K562 (cell line): ENCODE measurements around the gene TSTD1. TPM values are rescaled to one million over a fixed set of nuclear protein-coding genes. Genes with fewer than 3 reads are reported as not detected.

Experiments
- CEBPB ChIP-seq: fragments of 450-650 bp; IDR thresholded peaks from 2 replicates; pipeline ENCODE4 v1.6.1; 2016; ENCODE audit warnings: missing genetic modification characterization, missing compliant biosample characterization
- ETV1 ChIP-seq: fragments of 450-650 bp; conservative IDR thresholded peaks from 2 replicates; pipeline ENCODE4 v1.6.1; 2016; ENCODE audit warnings: missing genetic modification characterization, control low read depth, low read depth, missing compliant biosample characterization
- EZH2 ChIP-seq: IDR thresholded peaks from 2 replicates; pipeline ENCODE4 v1.6.1; 2012; ENCODE audit warnings: low read depth, mild to moderate bottlenecking, inconsistent platforms, low read length, borderline replicate concordance
- FOSL1 ChIP-seq: fragments of 200-800 bp; sonication (Bioruptor generic); conservative IDR thresholded peaks from 2 replicates; pipeline ENCODE4 v1.6.1; 2016; ENCODE audit warnings: missing genetic modification characterization, missing compliant biosample characterization
- JUNB ChIP-seq: fragments of 450-650 bp; formaldehyde crosslinking; conservative IDR thresholded peaks from 2 replicates; pipeline ENCODE4 v1.4.0; 2020; ENCODE audit warnings: mild to moderate bottlenecking
- KLF13 ChIP-seq: fragments of 450-650 bp; IDR thresholded peaks from 2 replicates; pipeline ENCODE4 v1.6.1; 2016; ENCODE audit warnings: missing genetic modification characterization, low read depth, mild to moderate bottlenecking, missing compliant biosample characterization, moderate library complexity, borderline replicate concordance
- NCOA6 ChIP-seq: fragments of 450-650 bp; IDR thresholded peaks from 2 replicates; pipeline ENCODE4 v1.6.1; 2017; ENCODE audit warnings: mild to moderate bottlenecking
- PHF8 ChIP-seq: fragments of 200-600 bp; sonication (generic); IDR thresholded peaks from 2 replicates; pipeline ENCODE4 v1.6.1; 2012; ENCODE audit warnings: mixed run types, mild to moderate bottlenecking, inconsistent platforms, low read length, moderate library complexity, borderline replicate concordance
- POLR2H ChIP-seq: IDR thresholded peaks from 2 replicates; pipeline ENCODE4 v1.6.1; 2016; ENCODE audit warnings: missing genetic modification characterization, low read depth, mild to moderate bottlenecking, control low read depth, missing compliant biosample characterization, moderate library complexity
- PYGO2 ChIP-seq: fragments of 450-650 bp; IDR thresholded peaks from 2 replicates; pipeline ENCODE4 v1.6.1; 2016; ENCODE audit warnings: mild to moderate bottlenecking, missing genetic modification characterization, moderate library complexity, missing compliant biosample characterization
- RBBP5 ChIP-seq: fragments of 200-600 bp; sonication (generic); IDR thresholded peaks from 2 replicates; pipeline ENCODE4 v1.6.1; 2012; ENCODE audit warnings: borderline replicate concordance, mild to moderate bottlenecking, low read length, control low read depth, inconsistent platforms; ENCODE audit not compliant: insufficient read depth, poor library complexity, severe bottlenecking
- RBM25 ChIP-seq: fragments of 200-400 bp; formaldehyde crosslinking; IDR thresholded peaks from 2 replicates; pipeline ENCODE4 v1.6.1; 2018; ENCODE audit warnings: low read length, low read depth, moderate library complexity; ENCODE audit not compliant: severe bottlenecking
- RBM39 ChIP-seq: fragments of 200-400 bp; formaldehyde crosslinking; optimal IDR thresholded peaks from 2 replicates; pipeline ENCODE3; 2018; ENCODE audit warnings: low read depth, low read length
- SMARCE1 ChIP-seq: fragments of 450-650 bp; IDR thresholded peaks from 2 replicates; pipeline ENCODE4 v1.7.1; 2016; ENCODE audit warnings: mild to moderate bottlenecking
- TBP ChIP-seq: optimal IDR thresholded peaks from 2 replicates; pipeline ENCODE3; 2011; ENCODE audit warnings: low read depth, low read length, improper control_type of control experiment
- U2AF1 ChIP-seq: fragments of 200-400 bp; formaldehyde crosslinking; optimal IDR thresholded peaks from 2 replicates; pipeline ENCODE3; 2017; ENCODE audit warnings: mild to moderate bottlenecking, low read depth, low read length, moderate library complexity
- ZNF175 ChIP-seq: fragments of 200-800 bp; sonication (Bioruptor generic); IDR thresholded peaks from 2 replicates; pipeline ENCODE4 v1.6.1; 2016; ENCODE audit warnings: low read depth, mild to moderate bottlenecking, missing genetic modification characterization, missing compliant biosample characterization
- ZNF217 ChIP-seq: sonication (generic); formaldehyde crosslinking; IDR thresholded peaks from 2 replicates; pipeline ENCODE4 v1.8.0; 2022; ENCODE audit warnings: mild to moderate bottlenecking, missing genetic modification reagents
- ZNF232 ChIP-seq: sonication (generic); formaldehyde crosslinking; IDR thresholded peaks from 2 replicates; pipeline ENCODE4 v1.8.0; 2022; ENCODE audit warnings: mild to moderate bottlenecking, missing genetic modification reagents
- ZNF445 ChIP-seq: fragments of 250-450 bp; sonication (Bioruptor Pico); IDR thresholded peaks from 2 replicates; pipeline ENCODE4 v1.4.0; 2020; ENCODE audit warnings: low read depth, mild to moderate bottlenecking, moderate library complexity
- ZNF589 ChIP-seq: fragments of 200-800 bp; sonication (Bioruptor generic); IDR thresholded peaks from 2 replicates; pipeline ENCODE4 v1.6.1; 2016; ENCODE audit warnings: low read depth, missing genetic modification characterization, missing compliant biosample characterization
- polyA plus RNA-seq, 8 experiments: library from polyadenylated mRNA; depleted of rRNA in 4 of 8; stranded (reverse) in 5 of 8; unstranded in 3 of 8; fragments of >200 nt; fragmentation: Nextera tagmentation in 2 of 8; fragmentation: Illumina TruSeq in 1 of 8; extraction: Ambion mirVana in 2 of 8; extraction: Trizol in 1 of 8; gene quantifications; 2 replicates each; pipeline versions ENCODE4 v1.2.1 to v1.2.3, GENCODE V29; 2011 to 2014; ENCODE audit warnings: inconsistent platforms in 1 of 8, missing spikeins in 1 of 8
- total RNA-seq, 7 experiments: library from RNA; depleted of rRNA in 6 of 7; stranded (reverse); fragments of >200 nt in 6 of 7; fragmentation: Illumina TruSeq in 2 of 7; extraction: Trizol in 2 of 7; gene quantifications; 2 replicates each; pipeline versions ENCODE4 v1.2.1 to v1.2.3, GENCODE V29; 2011 to 2021; ENCODE audit warnings: low replicate concordance in 1 of 7
- TF ChIP-seq, protein P1 (sequence below): fragments of 450-650 bp; IDR thresholded peaks from 2 replicates; pipeline ENCODE4 v1.6.1; 2016; ENCODE audit warnings: antibody characterized with exemption
- TF ChIP-seq, protein P2 (sequence below): fragments of 250-450 bp; sonication (Bioruptor Pico); IDR thresholded peaks from 2 replicates; pipeline ENCODE4 v1.4.0; 2020; ENCODE audit warnings: mild to moderate bottlenecking, moderate library complexity
- TF ChIP-seq, protein P3 (sequence below): fragments of 250-450 bp; sonication (Bioruptor Pico); IDR thresholded peaks from 2 replicates; pipeline ENCODE4 v1.4.0; 2020; ENCODE audit warnings: borderline replicate concordance

Gene TSTD1
- total and polyA plus RNA-seq, 9 of the 15 experiments (the other 6 are each of a cell fraction or from before 2014, with no cell fraction given) = 0.23 to 0.53 TPM; not detected in 7

DNA sequence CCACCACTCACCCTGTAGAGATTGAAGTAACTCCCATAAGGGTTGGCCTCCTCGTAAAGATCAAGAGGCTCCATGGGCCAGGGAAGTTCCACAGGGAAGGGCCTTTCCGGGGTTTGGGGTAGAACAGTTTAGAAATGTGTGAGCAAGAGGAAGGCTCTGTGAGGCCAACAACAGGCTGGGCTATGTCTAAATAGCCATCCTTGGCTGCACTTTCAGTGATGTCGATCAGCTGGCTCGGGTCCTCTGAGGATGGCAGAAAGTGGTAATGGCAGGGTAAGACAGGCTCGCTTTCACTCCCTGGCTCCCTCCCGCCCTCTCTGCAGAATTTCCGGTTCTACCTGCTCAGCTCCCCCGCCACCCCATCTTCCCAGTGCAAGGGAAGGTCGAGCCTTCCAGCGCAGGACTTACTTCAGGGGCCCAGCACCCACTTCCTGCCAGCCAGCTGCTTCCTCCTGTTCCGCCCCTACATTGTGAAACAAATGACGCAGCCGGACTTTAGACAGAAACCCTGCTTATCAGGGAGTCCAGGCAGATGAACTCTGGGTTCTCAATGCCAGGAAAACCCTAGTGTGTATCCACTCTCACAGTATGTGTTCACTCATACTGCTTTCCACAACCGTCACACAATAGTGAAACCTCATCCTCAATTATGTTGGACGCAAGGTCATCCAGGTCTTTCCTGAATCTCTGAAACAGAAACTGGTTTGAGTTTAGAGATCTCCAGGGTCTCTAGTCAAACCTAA lies 25.1 kb downstream of the TSTD1 start (continued):
- TF ChIP-seq, protein P1, sequence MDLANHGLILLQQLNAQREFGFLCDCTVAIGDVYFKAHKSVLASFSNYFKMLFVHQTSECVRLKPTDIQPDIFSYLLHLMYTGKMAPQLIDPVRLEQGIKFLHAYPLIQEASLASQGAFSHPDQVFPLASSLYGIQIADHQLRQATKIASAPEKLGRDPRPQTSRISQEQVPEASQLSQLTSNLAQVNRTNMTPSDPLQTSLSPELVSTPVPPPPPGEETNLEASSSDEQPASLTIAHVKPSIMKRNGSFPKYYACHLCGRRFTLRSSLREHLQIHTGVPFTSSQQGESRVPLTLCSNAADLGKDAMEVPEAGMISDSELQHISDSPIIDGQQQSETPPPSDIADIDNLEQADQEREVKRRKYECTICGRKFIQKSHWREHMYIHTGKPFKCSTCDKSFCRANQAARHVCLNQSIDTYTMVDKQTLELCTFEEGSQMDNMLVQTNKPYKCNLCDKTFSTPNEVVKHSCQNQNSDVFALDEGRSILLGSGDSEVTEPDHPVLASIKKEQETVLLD = peak; percentile 83; the same call in 1 of the 2 replicates
- TF ChIP-seq ZNF175 (CRISPR knock-in tag) (peak; percentile 77), PHF8 (peak; percentile 56; the same call in 1 of the 2 replicates), EZH2 (no peak), ZNF445 (CRISPR knock-in tag) (peak; percentile 12; the same call in 1 of the 2 replicates), PYGO2 (tag) (0 out of 2 replicates have a peak, but pooled peaks have one; percentile 33), CEBPB (peak; percentile 99), JUNB (0 out of 2 replicates have a peak, but pooled peaks have one; percentile 51), NCOA6 (0 out of 2 replicates have a peak, but pooled peaks have one; percentile 18), RBM39 (no peak), U2AF1 (no peak), KLF13 (tag) (peak; percentile 59; the same call in 1 of the 2 replicates), ZNF232 (CRISPR knock-in tag) (no peak), ETV1 (peak; percentile 97), RBM25 (no peak), ZNF217 (CRISPR knock-in tag) (no peak), ZNF589 (CRISPR knock-in tag) (peak; percentile 93), POLR2H (tag) (peak; percentile 69), RBBP5 (no peak), SMARCE1 (peak; percentile 92), FOSL1 (tag) (peak; percentile 79), TBP (peak; percentile 64)
- TF ChIP-seq, protein P2, sequence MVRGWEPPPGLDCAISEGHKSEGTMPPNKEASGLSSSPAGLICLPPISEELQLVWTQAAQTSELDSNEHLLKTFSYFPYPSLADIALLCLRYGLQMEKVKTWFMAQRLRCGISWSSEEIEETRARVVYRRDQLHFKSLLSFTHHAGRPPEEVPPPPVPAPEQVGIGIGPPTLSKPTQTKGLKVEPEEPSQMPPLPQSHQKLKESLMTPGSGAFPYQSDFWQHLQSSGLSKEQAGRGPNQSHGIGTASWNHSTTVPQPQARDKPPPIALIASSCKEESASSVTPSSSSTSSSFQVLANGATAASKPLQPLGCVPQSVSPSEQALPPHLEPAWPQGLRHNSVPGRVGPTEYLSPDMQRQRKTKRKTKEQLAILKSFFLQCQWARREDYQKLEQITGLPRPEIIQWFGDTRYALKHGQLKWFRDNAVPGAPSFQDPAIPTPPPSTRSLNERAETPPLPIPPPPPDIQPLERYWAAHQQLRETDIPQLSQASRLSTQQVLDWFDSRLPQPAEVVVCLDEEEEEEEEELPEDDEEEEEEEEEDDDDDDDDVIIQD (CRISPR knock-in tag) = no peak
- TF ChIP-seq, protein P3, sequence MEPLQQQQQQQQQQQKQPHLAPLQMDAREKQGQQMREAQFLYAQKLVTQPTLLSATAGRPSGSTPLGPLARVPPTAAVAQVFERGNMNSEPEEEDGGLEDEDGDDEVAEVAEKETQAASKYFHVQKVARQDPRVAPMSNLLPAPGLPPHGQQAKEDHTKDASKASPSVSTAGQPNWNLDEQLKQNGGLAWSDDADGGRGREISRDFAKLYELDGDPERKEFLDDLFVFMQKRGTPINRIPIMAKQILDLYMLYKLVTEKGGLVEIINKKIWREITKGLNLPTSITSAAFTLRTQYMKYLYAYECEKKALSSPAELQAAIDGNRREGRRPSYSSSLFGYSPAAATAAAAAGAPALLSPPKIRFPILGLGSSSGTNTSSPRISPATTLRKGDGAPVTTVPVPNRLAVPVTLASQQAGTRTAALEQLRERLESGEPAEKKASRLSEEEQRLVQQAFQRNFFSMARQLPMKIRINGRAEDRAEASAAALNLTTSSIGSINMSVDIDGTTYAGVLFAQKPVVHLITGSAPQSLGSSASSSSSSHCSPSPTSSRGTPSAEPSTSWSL = no peak
